ENCODE measurements around the gene UGGT1. TPM values are rescaled to one million over a fixed set of nuclear protein-coding genes. Genes with fewer than 3 reads are reported as not detected.

UGGT1 gene
- total and polyA plus RNA-seq, 4 donors = 6.7 to 74.7 (median 32.4) TPM

GRCh38 chr2:128076461-128077106 lies 14.4 kb upstream of the UGGT1 start:
- Histone ChIP-seq H3K4me1 (ENCODE audit: control insufficient read depth in 4 of 4, insufficient read depth in 4 of 4, low read length in 3 of 4) (no peaks in the 10 kb centered on the region), H3K9me3 (ENCODE audit: control insufficient read depth in 4 of 4, low read length in 3 of 4) (no peaks in the 10 kb centered on the region), H3K27ac (ENCODE audit: low read depth in 1 of 2, low read length in 2 of 2) (no peak overlapping the region), H3K36me3 (ENCODE audit: control insufficient read depth in 4 of 4, insufficient read depth in 3 of 4, low read depth in 1 of 4, low read length in 3 of 4) (no peaks in the 10 kb centered on the region), H3K4me3 (ENCODE audit: low read depth in 1 of 3, low read length in 3 of 3) (no peak overlapping the region), H3K9ac (ENCODE audit: low read depth in 1 of 2, low read length in 2 of 2) (no peak overlapping the region), H3K27me3 (ENCODE audit: control insufficient read depth in 4 of 4, insufficient read depth in 4 of 4, low read length in 3 of 4) (no peaks in the 10 kb centered on the region)
- TF ChIP-seq RXRA (IDR thresholded peaks at IDR 0.05) (no peak), JUND (IDR thresholded peaks at IDR 0.05) (no peak), TAF1 (conservative IDR thresholded peaks at IDR 0.05) (no peak), CTCF (IDR thresholded peaks at IDR 0.05; ENCODE audit: low read depth, low read length, missing input control) (no peak), ZBTB33 (IDR thresholded peaks at IDR 0.05) (no peak), ATF3 (IDR thresholded peaks at IDR 0.05) (no peak), FOXA1 (IDR thresholded peaks at IDR 0.05) (no peak)
- 93% methylated on average over 7 of the region's 7 CpGs for WGBS
- DNase-seq (ENCODE audit: low spot score) = no peak

GRCh38 chr2:128084757-128085156 lies 6.2 kb upstream of the UGGT1 start:
- 82% methylated on average over 5 of the region's 5 CpGs for WGBS
- DNase-seq (ENCODE audit: low spot score) = no peak
- no peaks in the 10 kb centered on the region for H3K36me3 ChIP-seq (ENCODE audit: control insufficient read depth in 4 of 4, insufficient read depth in 3 of 4, low read depth in 1 of 4, low read length in 3 of 4)

More at GRCh38 chr2:128084757-128085156, 6.2 kb upstream of the UGGT1 start:
- TF ChIP-seq MAX (IDR thresholded peaks at IDR 0.05) (no peak), RAD21 (IDR thresholded peaks at IDR 0.05) (no peak), SP1 (IDR thresholded peaks at IDR 0.05) (no peak), JUND (IDR thresholded peaks at IDR 0.05) (no peak), HNF4G (IDR thresholded peaks at IDR 0.05) (no peak), NR2F2 (IDR thresholded peaks at IDR 0.05) (no peak), RXRA (IDR thresholded peaks at IDR 0.05) (no peak), EGR1 (IDR thresholded peaks at IDR 0.05; ENCODE audit: low read depth in 2 of 2) (no peak), ZBTB33 (IDR thresholded peaks at IDR 0.05) (no peak), HNF4A (conservative IDR thresholded peaks at IDR 0.05) (no peak), REST (IDR thresholded peaks at IDR 0.05) (no peak), ATF3 (IDR thresholded peaks at IDR 0.05) (no peak), GABPA (IDR thresholded peaks at IDR 0.05 in 1 of 2, conservative IDR thresholded peaks at IDR 0.05 in 1 of 2) (no peak), FOXA1 (IDR thresholded peaks at IDR 0.05) (no peak), YY1 (IDR thresholded peaks at IDR 0.05) (no peak), TAF1 (conservative IDR thresholded peaks at IDR 0.05) (no peak)
- Histone ChIP-seq H3K4me3 (ENCODE audit: low read depth in 1 of 3, low read length in 3 of 3) (no peak overlapping the region), H3K27me3 (ENCODE audit: control insufficient read depth in 4 of 4, insufficient read depth in 4 of 4, low read length in 3 of 4) (no peaks in the 10 kb centered on the region), H3K27ac (ENCODE audit: low read depth in 1 of 2, low read length in 2 of 2) (no peak overlapping the region), H3K4me1 (ENCODE audit: control insufficient read depth in 4 of 4, insufficient read depth in 4 of 4, low read length in 3 of 4) (no peaks in the 10 kb centered on the region), H3K9me3 (ENCODE audit: control insufficient read depth in 4 of 4, low read length in 3 of 4) (peaks cover 0 to 5% (median 3%) of the 10 kb centered on the region in 4 donors), H3K9ac (ENCODE audit: low read depth in 1 of 2, low read length in 2 of 2) (no peak overlapping the region)

Data from liver (tissue), 9 donors.